Calu3 (cell line): Measurements from ENCODE around the gene FAM9C. TPM values are rescaled to one million over a fixed set of nuclear protein-coding genes. Genes with fewer than 3 reads are reported as not detected.

Experiments used
- BruUV-seq: library from RNA; stranded (reverse); fragments of 400-500 nt; replicated peaks from 2 replicates; lab custom pipeline; 2021; lab: Mats Ljungman, UMichigan
- CTCF ChIA-PET: fragments of 300-600 bp; sonication (Branson Sonifier 250); formaldehyde crosslinking; loops from one replicate; lab custom pipeline; 2022; ENCODE audit warnings: antibody characterized with exemption; lab: Charles Lee
- DNase-seq: peaks from one replicate; pipeline ENCODE4 v3.0.0; 2022
- H3K27ac Mint-ChIP-seq: one replicate; pipeline ENCODE4 v1.8.0; 2022; ENCODE audit warnings: mixed read lengths; ENCODE audit not compliant: unreplicated experiment
- H3K27me3 Mint-ChIP-seq: one replicate; pipeline ENCODE4 v1.8.0; 2022; ENCODE audit warnings: mixed read lengths; ENCODE audit not compliant: unreplicated experiment
- H3K36me3 Mint-ChIP-seq: one replicate; pipeline ENCODE4 v1.8.0; 2022; ENCODE audit warnings: mild to moderate bottlenecking, moderate library complexity, mixed read lengths; ENCODE audit not compliant: insufficient read depth, unreplicated experiment
- H3K4me1 Mint-ChIP-seq: one replicate; pipeline ENCODE4 v1.8.0; 2022; ENCODE audit warnings: mild to moderate bottlenecking, low read depth, mixed read lengths; ENCODE audit not compliant: unreplicated experiment
- H3K4me3 Mint-ChIP-seq: one replicate; pipeline ENCODE4 v1.8.0; 2022; ENCODE audit warnings: mild to moderate bottlenecking, low read depth, moderate library complexity, mixed read lengths; ENCODE audit not compliant: unreplicated experiment
- H3K9me3 Mint-ChIP-seq: one replicate; pipeline ENCODE4 v1.8.0; 2022; ENCODE audit warnings: low read depth, mixed read lengths; ENCODE audit not compliant: unreplicated experiment
- CTCF ChIP-seq: fragments of 200-600 bp; IDR thresholded peaks from one replicate; pipeline ENCODE4 v1.8.0; 2022; ENCODE audit warnings: antibody characterized with exemption; ENCODE audit not compliant: unreplicated experiment
- intact Hi-C: fragments of 100-400 bp; cut with micrococcal nuclease; formaldehyde crosslinking; loops from one replicate; pipeline ENCODE4 v1.10.0; 2022; ENCODE audit not compliant: unreplicated experiment
- total RNA-seq: library from RNA; stranded (reverse); gene quantifications from 2 replicates; pipeline ENCODE4 v1.2.3, GENCODE V29; 2022

The FAM9C gene
- total RNA-seq, 1 experiment from 2014 or later = not detected

DNA sequence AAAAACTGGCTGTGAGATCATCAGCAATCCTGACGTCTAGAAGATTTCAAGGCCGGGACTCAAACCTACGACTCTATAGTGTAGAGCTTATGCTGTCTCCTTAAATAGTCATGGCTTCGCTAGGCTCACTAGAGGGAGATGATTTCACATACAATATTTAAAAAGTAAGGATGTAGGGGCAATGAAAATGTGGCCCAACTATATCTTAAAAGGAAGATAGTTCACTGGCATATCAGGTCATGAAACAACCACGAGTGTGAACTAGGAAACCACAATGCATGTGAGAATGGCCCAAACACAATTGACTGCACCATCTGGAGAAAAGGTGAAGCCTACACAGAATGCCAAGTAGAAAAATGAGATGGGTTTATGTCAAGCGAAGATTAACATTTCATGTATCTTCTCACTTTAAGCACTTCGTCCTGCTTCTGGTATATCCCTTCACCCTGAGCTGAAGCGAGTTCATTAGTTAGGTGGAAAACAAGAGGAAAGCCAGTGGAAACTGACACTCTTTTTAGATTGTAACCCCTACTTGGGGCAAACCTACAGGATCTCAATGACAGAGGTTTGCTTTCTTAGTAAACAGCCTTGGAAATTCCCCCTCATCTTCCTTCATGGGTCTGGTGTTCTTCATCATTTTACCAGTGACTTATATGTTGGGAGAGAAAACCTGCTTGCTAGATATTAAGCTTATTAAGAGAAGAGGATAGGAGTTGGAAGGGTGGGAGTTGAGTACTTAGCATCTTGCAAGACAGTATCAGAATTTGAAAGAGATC is 17.4 kb downstream of the FAM9C start:
- Mint-ChIP-seq H3K4me3 (no peak overlapping the region), H3K36me3 (peaks cover 6% of the 10 kb centered on the region), H3K9me3 (peaks cover 5% of the 10 kb centered on the region), H3K4me1 (peaks cover 48% of the 10 kb centered on the region), H3K27ac (no peak overlapping the region), H3K27me3 (no peaks in the 10 kb centered on the region)
- intact Hi-C loops = loop anchor here (10.0 kb wide), 1 partner anchor 58 kb away; no protein-coding TSS in a partner anchor
- CTCF ChIA-PET = no interaction called here
- no TSS peak for BruUV-seq
- TF ChIP-seq CTCF = no peak
- no peak for DNase-seq

- BruUV-seq = no TSS peak
- no peak for TF ChIP-seq CTCF
- Mint-ChIP-seq H3K4me1 (peaks cover 40% of the 10 kb centered on the region), H3K9me3 (peaks cover 5% of the 10 kb centered on the region), H3K4me3 (no peak overlapping the region), H3K36me3 (peaks cover 3% of the 10 kb centered on the region), H3K27ac (peak overlapping the region; percentile 78), H3K27me3 (no peaks in the 10 kb centered on the region)
- CTCF ChIA-PET = no interaction called here
- DNase-seq = no peak
- intact Hi-C loops = loop anchor here (10.0 kb wide), 1 partner anchor 60 kb away; no protein-coding TSS in a partner anchor
These were observed 19.4 kb downstream of the FAM9C start for GRCh38 chrX:13024986-13025385.

DNA sequence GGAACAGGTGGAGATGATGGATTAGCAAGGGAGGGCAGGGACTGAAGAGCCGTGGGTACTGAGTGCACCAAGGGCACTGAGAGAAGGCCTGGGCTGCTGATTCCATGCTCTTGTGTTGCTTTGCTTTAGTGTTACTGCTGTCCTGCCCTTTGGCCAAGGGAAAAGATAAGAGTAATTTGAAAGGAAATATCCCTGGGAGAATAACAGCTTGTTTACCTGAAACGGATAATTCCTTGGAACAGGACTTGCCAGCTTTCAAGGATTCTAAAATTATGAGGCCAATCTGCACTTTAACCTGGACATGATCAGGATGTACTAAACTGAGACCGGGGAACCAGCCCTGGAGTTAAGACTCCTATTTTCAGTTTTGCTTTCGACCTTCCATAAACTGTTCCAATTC is 20.4 kb downstream of the FAM9C start:
- no peak overlapping the region for H3K4me3 Mint-ChIP-seq
- intact Hi-C loops = loop anchor here (10.0 kb wide), 1 partner anchor 61 kb away; no protein-coding TSS in a partner anchor
- H3K36me3 Mint-ChIP-seq = no peaks in the 10 kb centered on the region
- peaks cover 30% of the 10 kb centered on the region for H3K4me1 Mint-ChIP-seq
- H3K9me3 Mint-ChIP-seq = peaks cover 5% of the 10 kb centered on the region
- no TSS peak for BruUV-seq
- no peaks in the 10 kb centered on the region for H3K27me3 Mint-ChIP-seq
- no peak for TF ChIP-seq CTCF
- DNase-seq = no peak
- no peak overlapping the region for H3K27ac Mint-ChIP-seq
- CTCF ChIA-PET = no interaction called here

DNA sequence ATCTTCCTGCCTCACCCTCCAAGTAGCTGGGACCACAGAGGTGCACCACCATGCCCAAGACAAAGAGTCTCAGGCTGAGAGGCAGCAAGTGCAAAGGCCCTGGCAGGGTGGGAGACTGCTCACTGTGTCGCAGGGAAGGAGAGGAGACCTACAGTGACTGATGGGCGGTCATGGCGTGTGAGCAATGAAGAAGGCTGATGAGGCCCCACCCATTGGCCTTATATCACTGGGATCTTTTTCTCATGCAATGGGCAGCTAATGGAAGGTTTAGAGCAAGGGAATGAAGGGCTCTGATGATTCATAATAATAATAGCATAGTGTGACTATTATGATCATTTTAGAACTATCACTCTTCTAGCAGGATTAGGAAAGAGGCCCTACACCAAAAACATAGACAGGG is 20.9 kb downstream of the FAM9C start:
- H3K27ac Mint-ChIP-seq = no peak overlapping the region

More for the DNA sequence above, 20.9 kb downstream of the FAM9C start:
- no peak for DNase-seq
- H3K9me3 Mint-ChIP-seq = peaks cover 5% of the 10 kb centered on the region
- no peaks in the 10 kb centered on the region for H3K36me3 Mint-ChIP-seq
- CTCF ChIA-PET = no interaction called here
- intact Hi-C loops = loop anchor here (10.0 kb wide), 1 partner anchor 61 kb away; no protein-coding TSS in a partner anchor
- H3K4me3 Mint-ChIP-seq = no peak overlapping the region
- no peaks in the 10 kb centered on the region for H3K27me3 Mint-ChIP-seq
- TF ChIP-seq CTCF = no peak
- no TSS peak for BruUV-seq
- H3K4me1 Mint-ChIP-seq = peaks cover 28% of the 10 kb centered on the region
